ENCODE results near the gene PRXL2B.
A peak's percentile ranks its signal among the peaks of the same experiment; 100 is the strongest.

PRXL2B gene

GRCh38 chr1:2587071-2587859 is 688 bp downstream of the PRXL2B start:
- DNase-seq: peak in 1 of 2 experiments; percentile 45

GRCh38 chr1:2587860-2588571 is 1.4 kb downstream of the PRXL2B start:
- DNase-seq: no peak

GRCh38 chr1:2588661-2589430 is 2.3 kb downstream of the PRXL2B start:
- DNase-seq: no peak

GRCh38 chr1:2589431-2590232 is 3.1 kb downstream of the PRXL2B start:
- no peak for DNase-seq

- no peak for DNase-seq
These were observed 3.9 kb downstream of the PRXL2B start for GRCh38 chr1:2590233-2591141.

- DNase-seq: no peak
These were observed 4.6 kb downstream of the PRXL2B start for GRCh38 chr1:2591233-2591580.

GRCh38 chr1:2591581-2592261 is 5.1 kb downstream of the PRXL2B start:
- no peak for DNase-seq

GRCh38 chr1:2592672-2593071 is 6.1 kb downstream of the PRXL2B start:
- no peak for DNase-seq

- DNase-seq: no peak
These were observed 6.8 kb downstream of the PRXL2B start for GRCh38 chr1:2593251-2593878.

GRCh38 chr1:2594001-2594640 is 7.5 kb downstream of the PRXL2B start:
- peak in 1 of 2 experiments; percentile 16 for DNase-seq

GRCh38 chr1:2594641-2595131 is 8.1 kb downstream of the PRXL2B start:
- no peak for DNase-seq

GRCh38 chr1:2595261-2595811 is 8.8 kb downstream of the PRXL2B start:
- no peak for DNase-seq

- DNase-seq: no peak
These were observed 9.4 kb downstream of the PRXL2B start for GRCh38 chr1:2595812-2596529.

GRCh38 chr1:2596530-2597333 is 10.2 kb downstream of the PRXL2B start:
- no peak for DNase-seq

GRCh38 chr1:2597441-2598328 is 11.1 kb downstream of the PRXL2B start:
- no peak for DNase-seq

GRCh38 chr1:2598329-2598931 is 11.9 kb downstream of the PRXL2B start:
- DNase-seq: no peak

All from Kasumi-1 (cell line).